Frontal cortex (tissue), 4 donors: Measurements from ENCODE around the gene CAMTA2. TPM values are rescaled to one million over a fixed set of nuclear protein-coding genes. Genes with fewer than 3 reads are reported as not detected.

ENCODE experiments used
- DNase-seq, 2 donors: peaks; one replicate each; pipeline ENCODE4 v3.0.0; 2012; ENCODE audit warnings: low spot score in 2 of 2
- FAIRE-seq: peaks from 2 replicates; lab custom pipeline; 2012; peaks lifted over from hg19 to GRCh38; lab: Jason Lieb, UNC
- total RNA-seq: library from RNA; depleted of rRNA; stranded (reverse); fragments of >200 nt; gene quantifications from one replicate; pipeline ENCODE4 v1.2.3, GENCODE V29; 2014
- donor health status: control.
- donor health status: control.
- donor health status: control.

Gene CAMTA2
- total RNA-seq, 1 donor from 2014 or later = 3.3 TPM

GRCh38 chr17:5002121-5002788 is 14.8 kb upstream of the CAMTA2 start:
- DNase-seq (no peak), FAIRE-seq (no peak)

GRCh38 chr17:5000237-5000639 is 12.8 kb upstream of the CAMTA2 start:
- DNase-seq = no peak
- FAIRE-seq = no peak

- FAIRE-seq (no peak), DNase-seq (no peak)
These were observed 12.1 kb upstream of the CAMTA2 start for GRCh38 chr17:4999430-5000093.

- peak in 1 of 2 donors; percentile 50 for DNase-seq
- no peak for FAIRE-seq
These were observed 11.4 kb upstream of the CAMTA2 start for GRCh38 chr17:4998732-4999429.

- FAIRE-seq (no peak), DNase-seq (peak in 1 of 2 donors; percentile 55)
These were observed 10.7 kb upstream of the CAMTA2 start for GRCh38 chr17:4998027-4998731.

- DNase-seq (peak; percentile 99 to 100), FAIRE-seq (no peak)
These were observed 10.0 kb upstream of the CAMTA2 start, which contains the start of the genes INCA1 and KIF1C for GRCh38 chr17:4997302-4998026. TSS of gene INCA1 (minus strand) at chr17:4997522. CDS start at chr17:4994437, 3,085 bp downstream. TSS of gene KIF1C (plus strand) at chr17:4997950. CDS start at chr17:5000247, 2,297 bp downstream.

- no peak for FAIRE-seq
- DNase-seq = no peak
These were observed 6.7 kb upstream of the CAMTA2 start for GRCh38 chr17:4994081-4994595.

GRCh38 chr17:4987767-4988567 is 492 bp upstream of the CAMTA2 start:
- DNase-seq (no peak), FAIRE-seq (no peak)

GRCh38 chr17:4986403-4986802 is 1.1 kb downstream of the CAMTA2 start:
- no peak for FAIRE-seq
- no peak for DNase-seq

GRCh38 chr17:4982305-4982704 is 5.2 kb downstream of the CAMTA2 start:
- no peak for FAIRE-seq
- no peak for DNase-seq

- peak in 1 of 2 donors; percentile 53 for DNase-seq
- no peak for FAIRE-seq
These were observed 6.7 kb downstream of the CAMTA2 start for GRCh38 chr17:4980644-4981216.

- FAIRE-seq = no peak
- DNase-seq = no peak
These were observed 8.7 kb downstream of the CAMTA2 start for GRCh38 chr17:4978726-4979125.

GRCh38 chr17:4974115-4974670 is 13.3 kb downstream of the CAMTA2 start:
- no peak for FAIRE-seq

GRCh38 chr17:4973256-4974114 is 14.0 kb downstream of the CAMTA2 start:
- DNase-seq = no peak
- no peak for FAIRE-seq

More at GRCh38 chr17:4974115-4974670, 13.3 kb downstream of the CAMTA2 start:
- DNase-seq = peak in 1 of 2 donors; percentile 35

- DNase-seq (no peak), FAIRE-seq (no peak)
These were observed 14.7 kb downstream of the CAMTA2 start for GRCh38 chr17:4972752-4973151.

- DNase-seq (no peak), FAIRE-seq (no peak)
These were observed 15.2 kb downstream of the CAMTA2 start for GRCh38 chr17:4972322-4972721.

GRCh38 chr17:4971826-4972225 is 15.6 kb downstream of the CAMTA2 start:
- no peak for FAIRE-seq
- no peak for DNase-seq
